Left cardiac atrium (tissue), 4 donors: ENCODE results near the gene C4A. TPM values are rescaled to one million over a fixed set of nuclear protein-coding genes. Genes with fewer than 3 reads are reported as not detected.
"Not testable (repeated sequence)": the region's sequence is repeated elsewhere in the genome, so short reads cannot be mapped to it uniquely, and the experiment has no call there.

Experiments
- ATAC-seq, 2 donors: fragments of 200-7000 bp; cut with Tn5 transposase; one replicate each; pipeline ENCODE4 v1.9.1; 2020; ENCODE audit warnings: mild to moderate bottlenecking in 2 of 2, moderate library complexity in 2 of 2
- DNase-seq: peaks from one replicate; pipeline ENCODE4 v3.0.0-alpha.2; 2020
- intact Hi-C, 2 donors: fragments of 100-400 bp; cut with DNase I; formaldehyde crosslinking; loops; one replicate each; pipeline versions ENCODE4 v1.14.1 to v1.15.1; 2022 to 2023
- total RNA-seq, 2 donors: library from RNA; stranded (reverse); fragmentation: NEBNext Ultra II Directional; extraction: Animal tissue kit (Norgen Biotek cat#: 25700); gene quantifications; one replicate each; pipeline ENCODE4 v1.2.1, GENCODE V29; 2021
- donor health status: DM: no; HTN: yes; CAD: no.
- donor health status: DM: no; HTN: yes; CAD: no; lungs with severe emphysema.
- donor health status: DM: yes; HTN: yes; CAD: no.
- donor health status: Dilated cardiomyopathy.

The C4A gene
- total RNA-seq, 2 donors from 2014 or later: 199 to 206 TPM

DNA sequence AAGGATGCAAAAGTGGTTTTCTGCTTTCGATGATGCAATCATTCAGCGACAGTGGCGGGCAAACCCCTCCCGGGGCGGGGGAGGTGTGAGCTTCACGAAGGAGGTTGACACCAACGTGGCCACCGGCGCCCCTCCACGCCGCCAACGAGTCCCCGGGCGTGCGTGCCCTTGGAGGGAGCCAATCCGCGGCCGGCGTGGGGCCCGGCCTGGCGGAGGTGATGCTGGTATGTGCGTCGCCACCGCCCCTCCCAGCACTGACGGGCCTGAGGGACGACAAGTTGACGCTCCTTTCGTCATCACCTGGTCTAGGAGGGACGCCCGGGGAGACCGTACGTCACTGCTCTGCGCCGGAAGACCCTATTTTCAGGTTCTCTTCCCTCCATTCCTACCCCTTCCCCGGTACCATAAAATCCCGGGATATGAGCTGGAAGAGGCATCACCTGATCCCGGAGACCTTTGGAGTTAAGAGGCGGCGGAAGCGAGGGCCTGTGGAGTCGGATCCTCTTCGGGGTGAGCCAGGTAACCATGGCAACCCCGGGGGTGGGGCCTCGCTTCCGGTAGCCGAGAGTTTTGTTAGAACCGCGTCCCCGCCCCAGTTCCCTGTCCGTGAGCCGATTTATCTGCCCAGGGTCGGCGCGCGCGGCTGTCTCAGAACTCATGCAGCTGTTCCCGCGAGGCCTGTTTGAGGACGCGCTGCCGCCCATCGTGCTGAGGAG is 9.7 kb upstream of the C4A start, which contains the start of gene DXO:
Gene DXO (minus strand): TSS at position 146 of the 716 bp plus-strand sequence. CDS start 463 bp downstream, outside the sequence.
- DNase-seq (peak; percentile 97), ATAC-seq (peak; percentile 94 to 97)
- intact Hi-C loops: no loop called here

- ATAC-seq (peak in 1 of 2 donors; percentile 33), DNase-seq (peak; percentile 32)
- intact Hi-C loops: no loop called here
Observed at GRCh38 chr6:31972709-31973350, 9.0 kb upstream of the C4A start.

GRCh38 chr6:31976065-31976464 is 5.8 kb upstream of the C4A start:
- DNase-seq, intact Hi-C loops, ATAC-seq: not testable (repeated sequence)

DNA sequence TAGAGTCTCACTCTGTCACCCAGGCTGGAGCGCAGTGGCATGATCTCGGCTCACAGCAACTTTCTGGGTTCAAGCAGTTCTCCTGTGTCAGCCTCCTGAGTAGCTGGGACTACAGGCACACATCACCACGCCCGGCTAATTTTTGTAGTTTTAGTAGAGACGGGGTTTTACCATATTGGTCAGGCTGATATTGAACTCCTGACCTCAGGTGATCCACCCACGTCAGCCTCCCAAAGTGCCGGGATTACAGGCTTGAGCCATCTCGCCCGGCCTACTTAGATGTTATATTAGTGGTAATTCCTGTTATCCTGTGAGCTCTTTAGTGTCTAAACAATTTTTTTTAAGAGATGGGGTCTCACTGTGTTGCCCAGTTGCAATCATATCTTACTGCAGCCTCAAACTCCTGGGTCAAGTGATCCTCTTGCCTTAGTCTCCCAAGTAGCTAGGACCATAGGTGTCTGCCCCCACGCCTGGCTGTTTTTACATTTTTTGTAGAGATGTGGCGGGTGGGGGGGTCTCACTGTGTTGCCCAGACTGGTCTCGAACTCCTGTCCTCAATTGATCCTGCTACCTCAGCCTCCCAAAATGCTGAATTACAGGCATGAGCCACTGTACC is 3.9 kb upstream of the C4A start:
- ATAC-seq (no peak), DNase-seq (no peak)
- intact Hi-C loops: no loop called here

- no peak for DNase-seq
- ATAC-seq: no peak
- intact Hi-C loops: no loop called here
Observed at GRCh38 chr6:31978831-31979230, 3.0 kb upstream of the C4A start.

GRCh38 chr6:31979238-31979898 is 2.5 kb upstream of the C4A start:
- intact Hi-C loops: no loop called here
- ATAC-seq (no peak), DNase-seq (no peak)

DNA sequence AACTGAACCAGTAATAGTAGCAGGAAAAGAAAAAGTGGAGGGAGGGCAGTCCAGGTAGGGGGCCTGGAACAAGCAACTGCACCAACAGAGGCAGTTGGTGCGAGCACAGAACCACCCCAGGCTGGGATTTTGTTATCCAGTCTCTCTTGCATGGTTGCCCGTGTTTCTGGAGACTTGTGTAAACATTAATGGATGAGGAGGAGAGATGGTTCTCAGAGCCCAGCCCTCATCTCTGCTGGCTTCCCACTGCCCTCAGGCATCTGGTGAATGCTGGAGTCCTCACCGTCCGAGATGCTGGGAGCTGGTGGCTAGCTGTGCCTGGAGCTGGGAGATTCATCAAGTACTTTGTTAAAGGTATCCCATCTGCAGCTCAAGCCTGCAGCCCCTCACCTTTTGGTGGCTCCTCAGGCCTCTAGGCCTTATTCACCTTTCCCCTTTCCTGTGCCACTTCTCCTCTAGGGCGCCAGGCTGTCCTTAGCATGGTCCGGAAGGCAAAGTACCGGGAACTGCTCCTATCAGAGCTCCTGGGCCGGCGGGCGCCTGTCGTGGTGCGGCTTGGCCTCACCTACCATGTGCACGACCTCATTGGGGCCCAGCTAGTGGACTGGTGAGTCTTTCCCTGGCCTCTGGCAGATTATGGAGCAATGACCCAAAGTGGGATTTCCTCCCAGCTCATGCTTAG is 1.5 kb upstream of the C4A start:
- ATAC-seq, intact Hi-C loops: not testable (repeated sequence)
- DNase-seq: peak; percentile 18

DNA sequence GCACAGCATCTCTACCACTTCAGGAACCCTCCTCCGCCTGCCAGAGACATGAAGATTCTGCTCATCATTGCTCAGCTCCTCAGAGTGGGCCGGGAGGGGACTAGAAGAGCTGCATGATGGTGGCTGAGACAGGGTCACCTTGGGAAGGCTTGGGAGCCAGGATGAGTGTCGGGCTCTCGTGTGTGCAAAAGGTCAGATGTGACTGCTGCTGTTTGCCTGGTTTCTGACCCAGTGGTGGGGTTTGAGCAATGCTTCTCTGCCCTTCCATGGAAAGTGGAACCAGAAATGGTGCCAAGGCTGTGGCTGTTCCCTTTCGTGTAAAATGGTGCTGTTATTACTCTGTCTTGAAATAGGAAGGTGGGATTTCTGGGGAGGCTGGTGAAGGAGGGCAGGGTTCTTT is 859 bp upstream of the C4A start:
- intact Hi-C loops, DNase-seq: not testable (repeated sequence)
- peak in 1 of 2 donors; percentile 35 for ATAC-seq

DNA sequence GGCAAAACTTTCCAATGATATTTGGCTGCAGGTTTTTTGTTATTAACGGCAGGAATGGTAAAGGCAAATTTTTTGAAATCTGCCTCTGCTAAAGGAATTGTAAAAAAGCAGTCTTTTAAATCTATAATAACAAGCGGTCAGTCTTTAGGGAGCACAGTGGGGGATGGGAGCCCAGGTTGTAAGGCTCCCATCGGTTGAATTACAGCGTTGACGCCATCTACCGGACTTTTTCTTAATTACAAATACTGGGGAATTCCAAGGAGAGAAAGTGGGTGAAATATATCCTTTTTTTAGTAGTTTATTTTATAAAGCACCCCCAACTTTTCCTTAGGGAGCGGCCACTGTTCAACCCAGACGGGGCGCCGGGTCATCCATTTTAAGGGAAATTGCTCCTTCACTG is 7.5 kb downstream of the C4A start:
- DNase-seq, ATAC-seq, intact Hi-C loops: not testable (repeated sequence)

DNA sequence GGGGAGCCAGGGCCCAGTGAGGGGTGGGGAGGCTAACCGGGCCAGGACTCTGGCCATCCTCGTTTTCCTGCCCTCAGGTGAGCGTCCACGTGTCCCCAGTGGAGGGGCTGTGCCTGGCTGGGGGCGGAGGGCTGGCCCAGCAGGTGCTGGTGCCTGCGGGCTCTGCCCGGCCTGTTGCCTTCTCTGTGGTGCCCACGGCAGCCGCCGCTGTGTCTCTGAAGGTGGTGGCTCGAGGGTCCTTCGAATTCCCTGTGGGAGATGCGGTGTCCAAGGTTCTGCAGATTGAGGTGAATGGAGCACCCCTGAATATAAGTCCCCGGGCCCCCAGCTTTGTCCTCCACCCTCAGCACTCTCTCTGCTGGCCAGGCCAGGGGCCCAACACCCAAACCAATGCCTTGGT is 12.6 kb downstream of the C4A start:
- ATAC-seq, intact Hi-C loops: not testable (repeated sequence)
- peak; percentile 3 for DNase-seq

- peak; percentile 20 for DNase-seq
- ATAC-seq, intact Hi-C loops: not testable (repeated sequence)
Observed at GRCh38 chr6:31996385-31996784, 14.5 kb downstream of the C4A start.

DNA sequence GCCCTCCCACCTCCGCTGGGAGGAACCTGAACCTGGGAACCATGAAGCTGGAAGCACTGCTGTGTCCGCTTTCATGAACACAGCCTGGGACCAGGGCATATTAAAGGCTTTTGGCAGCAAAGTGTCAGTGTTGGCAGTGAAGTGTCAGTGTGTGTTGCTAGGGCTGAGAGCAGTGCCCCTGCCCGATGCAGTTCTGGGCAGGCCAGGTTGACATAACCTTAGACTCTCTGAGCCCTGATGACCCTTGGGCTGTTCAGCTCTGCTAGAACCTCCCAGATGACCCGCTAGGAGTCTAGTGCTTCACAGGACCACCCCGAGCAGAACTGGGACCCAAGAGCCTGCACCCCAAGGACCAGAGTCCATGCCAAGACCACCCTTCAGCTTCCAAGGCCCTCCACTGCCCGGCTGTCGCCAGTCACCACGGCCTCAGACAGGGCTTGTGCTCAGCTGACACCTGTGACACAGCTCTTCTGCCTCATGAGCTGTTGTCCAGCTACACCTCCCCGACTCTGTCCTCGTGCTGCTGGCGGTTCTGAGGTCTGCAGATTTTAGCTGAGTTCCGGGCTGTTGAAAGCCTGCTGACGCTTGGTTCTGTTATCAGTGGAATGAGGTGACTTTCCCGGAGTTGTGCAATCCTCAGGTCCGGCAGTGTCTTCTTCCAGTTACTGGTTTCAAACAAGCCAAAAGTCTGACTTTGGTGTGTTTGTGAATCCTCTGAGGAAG is 20.9 kb downstream of the C4A start:
- intact Hi-C loops, DNase-seq: not testable (repeated sequence)
- peak; percentile 73 to 75 for ATAC-seq

GRCh38 chr6:32003301-32003700 is 21.4 kb downstream of the C4A start:
- DNase-seq, intact Hi-C loops: not testable (repeated sequence)
- peak; percentile 10 to 41 for ATAC-seq

DNA sequence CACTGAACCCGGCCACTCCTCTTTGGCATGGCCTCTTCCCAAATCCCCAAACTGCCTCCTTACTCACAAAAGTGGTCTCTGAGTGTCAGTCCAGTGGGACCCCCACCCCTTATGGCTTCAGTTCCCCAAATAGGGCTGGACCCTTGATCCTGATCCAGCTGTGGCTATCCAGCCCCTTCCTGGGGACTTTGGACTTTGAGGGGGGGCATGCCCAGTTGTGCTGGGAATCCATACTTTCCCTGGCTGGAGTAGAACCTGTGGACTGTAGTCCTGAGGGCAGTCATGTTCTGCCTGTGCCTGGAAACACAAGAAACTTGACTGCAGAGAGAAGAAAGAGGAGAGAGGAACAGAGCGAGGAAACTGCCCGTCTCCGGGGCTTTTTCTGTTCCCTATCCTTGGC is 22.5 kb downstream of the C4A start:
- intact Hi-C loops, DNase-seq, ATAC-seq: not testable (repeated sequence)

GRCh38 chr6:32004864-32005537 is 23.1 kb downstream of the C4A start:
- ATAC-seq, DNase-seq, intact Hi-C loops: not testable (repeated sequence)

- DNase-seq: peak; percentile 26
- ATAC-seq: not testable (repeated sequence)
Observed at GRCh38 chr6:32005538-32005880, 23.7 kb downstream of the C4A start.

GRCh38 chr6:32005991-32006529 is 24.2 kb downstream of the C4A start:
- ATAC-seq, intact Hi-C loops: not testable (repeated sequence)
- DNase-seq: peak; percentile 16

More at GRCh38 chr6:32005538-32005880, 23.7 kb downstream of the C4A start:
- intact Hi-C loops: not testable (repeated sequence)
